OCI-LY7 (cell line): Measurements from ENCODE around the gene SSBP4. TPM values are rescaled to one million over a fixed set of nuclear protein-coding genes. Genes with fewer than 3 reads are reported as not detected.

Experiments
- BruUV-seq: library from RNA; stranded (reverse); fragments of 400-500 nt; replicated peaks from 2 replicates; lab custom pipeline; 2021; lab: Mats Ljungman, UMichigan
- CTCF ChIA-PET: fragments of 300-600 bp; sonication (Branson Sonifier 250); formaldehyde crosslinking; loops from one replicate; lab custom pipeline; 2022; ENCODE audit warnings: antibody characterized with exemption; ENCODE audit not compliant: unreplicated experiment; lab: Charles Lee
- POLR2A ChIA-PET: fragments of 300-600 bp; sonication (Branson Sonifier 250); formaldehyde crosslinking; loops from one replicate; lab custom pipeline; 2022; ENCODE audit warnings: antibody characterized with exemption; lab: Charles Lee
- DNase-seq: peaks from one replicate; pipeline ENCODE4 v3.0.0-alpha.2; 2015; ENCODE audit warnings: low spot score
- H2AFZ ChIP-seq: fragments of 200-600 bp; sonication (generic), shearing (Covaris generic); 2 replicates; pipeline ENCODE4 v1.6.1; 2014; ENCODE audit warnings: mild to moderate bottlenecking, antibody characterized with exemption, low read length, moderate library complexity
- H3K27ac ChIP-seq: fragments of 200-600 bp; sonication (generic); 2 replicates; pipeline ENCODE4 v1.5.1; 2014; ENCODE audit warnings: mixed run types, low read depth, mild to moderate bottlenecking, moderate library complexity, low read length, inconsistent platforms; ENCODE audit not compliant: poor library complexity, severe bottlenecking
- H3K36me3 ChIP-seq: fragments of 200-600 bp; sonication (generic); 2 replicates; pipeline ENCODE4 v1.6.1; 2014; ENCODE audit warnings: mild to moderate bottlenecking, antibody characterized with exemption, low read length, moderate library complexity, mixed read lengths; ENCODE audit not compliant: insufficient read depth
- H3K4me1 ChIP-seq: fragments of 200-600 bp; sonication (generic); 2 replicates; pipeline ENCODE4 v1.5.1; 2014; ENCODE audit warnings: mild to moderate bottlenecking, low read length; ENCODE audit not compliant: insufficient read depth, poor library complexity, severe bottlenecking
- H3K4me2 ChIP-seq: fragments of 200-600 bp; sonication (generic); 2 replicates; pipeline ENCODE4 v1.6.1; 2014; ENCODE audit warnings: mild to moderate bottlenecking, low read length
- H3K4me3 ChIP-seq: fragments of 200-600 bp; sonication (generic); 2 replicates; pipeline ENCODE4 v1.5.1; 2014; ENCODE audit warnings: mild to moderate bottlenecking, low read depth, low read length; ENCODE audit not compliant: poor library complexity, severe bottlenecking
- H3K79me2 ChIP-seq: fragments of 200-600 bp; sonication (generic); 2 replicates; pipeline ENCODE4 v1.6.1; 2016; ENCODE audit warnings: low read depth, mild to moderate bottlenecking, low read length, moderate library complexity, mixed read lengths; ENCODE audit not compliant: insufficient read depth
- H3K9me2 ChIP-seq: fragments of 200-600 bp; sonication (generic); 2 replicates; pipeline ENCODE4 v1.6.1; 2016; ENCODE audit warnings: mild to moderate bottlenecking, low read length, mixed read lengths; ENCODE audit not compliant: insufficient read depth
- H3K9me3 ChIP-seq: fragments of 200-600 bp; sonication (generic); 2 replicates; pipeline ENCODE4 v1.6.1; 2014; ENCODE audit warnings: mild to moderate bottlenecking, mixed run types, low read length, mixed read lengths
- H4K20me1 ChIP-seq: fragments of 200-600 bp; sonication (generic); 2 replicates; pipeline ENCODE4 v1.6.1; 2014; ENCODE audit warnings: mild to moderate bottlenecking, antibody characterized with exemption, low read length, moderate library complexity, mixed read lengths; ENCODE audit not compliant: insufficient read depth
- EZH2phosphoT487 ChIP-seq: fragments of 200-600 bp; sonication (generic); IDR thresholded peaks from 2 replicates; pipeline ENCODE4 v1.6.1; 2018; ENCODE audit warnings: low read depth, borderline replicate concordance, mild to moderate bottlenecking, mixed run types, antibody characterized with exemption, low read length, moderate library complexity, mixed read lengths
- intact Hi-C: fragments of 100-400 bp; cut with micrococcal nuclease; formaldehyde crosslinking; loops from one replicate; pipeline ENCODE4 v1.10.0; 2022; ENCODE audit not compliant: unreplicated experiment
- total RNA-seq, 2 experiments: library from RNA; depleted of rRNA in 1 of 2; stranded (reverse); fragments of >200 nt in 1 of 2; shearing (Covaris generic) in 1 of 2; gene quantifications; 2 replicates each; pipeline ENCODE4 v1.2.3, GENCODE V29; 2014 to 2022
- TF ChIP-seq, protein P1 (sequence below): fragments of 200-600 bp; sonication (generic); conservative IDR thresholded peaks from 2 replicates; pipeline ENCODE4 v1.5.1; 2014; ENCODE audit warnings: mild to moderate bottlenecking, antibody characterized with exemption, low read length, moderate library complexity, mixed read lengths

The SSBP4 gene
- total RNA-seq, 2 experiments from 2014 or later = 92.9 to 117 TPM

DNA sequence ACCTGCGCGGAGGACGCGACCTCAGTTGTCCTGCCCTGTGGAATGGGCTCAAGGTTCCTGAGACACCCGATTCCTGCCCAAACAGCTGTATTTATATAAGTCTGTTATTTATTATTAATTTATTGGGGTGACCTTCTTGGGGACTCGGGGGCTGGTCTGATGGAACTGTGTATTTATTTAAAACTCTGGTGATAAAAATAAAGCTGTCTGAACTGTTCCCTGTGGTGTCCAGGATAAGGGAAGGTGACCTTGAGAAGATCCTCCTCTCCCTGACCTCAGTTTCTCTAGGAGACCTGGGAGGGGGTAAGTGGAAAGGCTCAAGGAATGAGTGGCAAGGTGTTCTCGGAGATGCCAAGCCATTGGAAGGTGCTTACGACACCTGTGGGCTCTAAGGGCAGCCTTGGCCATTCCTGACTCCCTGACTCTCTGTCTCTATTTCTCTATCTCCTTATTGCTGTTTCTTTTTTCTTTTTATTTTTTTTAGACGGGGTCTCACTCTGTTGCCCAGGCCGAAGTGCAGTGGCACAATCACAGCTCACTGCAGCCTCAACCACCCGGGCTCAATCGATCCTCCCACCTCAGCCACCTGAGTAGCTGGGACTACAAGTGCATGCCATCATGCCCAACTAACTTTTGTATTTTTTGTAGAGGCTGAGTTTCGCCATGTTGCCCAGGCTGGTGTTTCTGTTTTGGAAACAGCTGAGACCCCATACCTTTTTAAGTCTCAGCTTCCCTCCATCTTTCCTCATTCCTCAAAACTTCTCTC lies 30.1 kb upstream of the SSBP4 start:
- Histone ChIP-seq H3K36me3 (no peaks in the 10 kb centered on the region), H3K79me2 (no peaks in the 10 kb centered on the region), H2AFZ (peak overlapping the region; percentile 45; the same call in 1 of the 2 replicates), H3K4me2 (peak overlapping the region; percentile 75; the same call in 1 of the 2 replicates), H3K9me2 (no peaks in the 10 kb centered on the region), H4K20me1 (no peaks in the 10 kb centered on the region), H3K9me3 (no peaks in the 10 kb centered on the region), H3K27ac (no peak overlapping the region), H3K4me1 (peaks cover 21% of the 10 kb centered on the region), H3K4me3 (peak overlapping the region; percentile 53)
- no TSS peak for BruUV-seq
- intact Hi-C loops = loop anchor here (1.0 kb wide), 1 partner anchor 21 kb away; no protein-coding TSS in a partner anchor
- ChIA-PET CTCF (no interaction called here), POLR2A (no interaction called here)
- TF ChIP-seq EZH2phosphoT487 = no peak
- TF ChIP-seq, protein P1, sequence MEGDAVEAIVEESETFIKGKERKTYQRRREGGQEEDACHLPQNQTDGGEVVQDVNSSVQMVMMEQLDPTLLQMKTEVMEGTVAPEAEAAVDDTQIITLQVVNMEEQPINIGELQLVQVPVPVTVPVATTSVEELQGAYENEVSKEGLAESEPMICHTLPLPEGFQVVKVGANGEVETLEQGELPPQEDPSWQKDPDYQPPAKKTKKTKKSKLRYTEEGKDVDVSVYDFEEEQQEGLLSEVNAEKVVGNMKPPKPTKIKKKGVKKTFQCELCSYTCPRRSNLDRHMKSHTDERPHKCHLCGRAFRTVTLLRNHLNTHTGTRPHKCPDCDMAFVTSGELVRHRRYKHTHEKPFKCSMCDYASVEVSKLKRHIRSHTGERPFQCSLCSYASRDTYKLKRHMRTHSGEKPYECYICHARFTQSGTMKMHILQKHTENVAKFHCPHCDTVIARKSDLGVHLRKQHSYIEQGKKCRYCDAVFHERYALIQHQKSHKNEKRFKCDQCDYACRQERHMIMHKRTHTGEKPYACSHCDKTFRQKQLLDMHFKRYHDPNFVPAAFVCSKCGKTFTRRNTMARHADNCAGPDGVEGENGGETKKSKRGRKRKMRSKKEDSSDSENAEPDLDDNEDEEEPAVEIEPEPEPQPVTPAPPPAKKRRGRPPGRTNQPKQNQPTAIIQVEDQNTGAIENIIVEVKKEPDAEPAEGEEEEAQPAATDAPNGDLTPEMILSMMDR = no peak
- DNase-seq = no peak

DNA sequence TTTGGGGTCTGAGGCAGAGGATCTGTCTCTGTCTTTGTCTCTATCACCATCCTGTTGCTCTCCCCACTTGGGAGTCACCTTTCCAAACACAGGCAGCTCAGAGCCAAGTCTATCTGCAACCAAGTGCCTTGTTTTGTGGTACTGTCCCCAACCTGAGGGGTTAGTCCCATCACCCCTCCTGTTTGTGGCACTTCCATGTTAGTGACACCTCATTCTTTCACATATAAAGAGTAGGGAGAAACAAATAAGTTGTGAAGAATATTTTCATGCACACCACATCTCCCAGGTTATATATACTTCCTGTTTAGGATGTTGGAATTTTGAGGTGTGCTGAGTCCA lies 29.5 kb upstream of the SSBP4 start:
- Histone ChIP-seq H3K9me2 (no peaks in the 10 kb centered on the region), H4K20me1 (no peaks in the 10 kb centered on the region), H3K79me2 (no peaks in the 10 kb centered on the region), H3K4me2 (no peak overlapping the region), H3K36me3 (no peaks in the 10 kb centered on the region), H3K27ac (no peak overlapping the region), H3K4me1 (peaks cover 21% of the 10 kb centered on the region), H3K9me3 (no peaks in the 10 kb centered on the region), H2AFZ (no peak overlapping the region), H3K4me3 (no peak overlapping the region)
- DNase-seq = no peak
- ChIA-PET CTCF (no interaction called here), POLR2A (no interaction called here)
- no TSS peak for BruUV-seq
- intact Hi-C loops = no loop called here
- TF ChIP-seq, protein P1 = no peak
- no peak for TF ChIP-seq EZH2phosphoT487
